Activated naive CD4-positive, alpha-beta T cell treated with anti-CD3 and anti-CD28 coated beads, Interleukin-2, amount 50 U/mL, for 72 hours (primary cell): ENCODE data around the gene GPR55. TPM values are rescaled to one million over a fixed set of nuclear protein-coding genes. Genes with fewer than 3 reads are reported as not detected.
A peak's percentile ranks its signal among the peaks of the same experiment; 100 is the strongest.
"Not testable (repeated sequence)": the region's sequence is repeated elsewhere in the genome, so short reads cannot be mapped to it uniquely, and the experiment has no call there.

ENCODE experiments used
- ATAC-seq, 2 donors: fragments of 150-1000 bp; cut with Tn5 transposase; 2 replicates each; pipeline ENCODE4 v1.10.0; 2021; ENCODE audit warnings: mild to moderate bottlenecking in 2 of 2, moderate library complexity in 2 of 2
- DNase-seq, 2 donors: peaks; one replicate each; pipeline ENCODE4 v3.0.0; 2021 to 2022; ENCODE audit warnings: low spot score in 2 of 2
- H3K27ac Mint-ChIP-seq, 2 donors: one replicate each; pipeline ENCODE4 v1.8.0; 2022; ENCODE audit warnings: mild to moderate bottlenecking in 2 of 2, mixed read lengths in 2 of 2
- H3K36me3 Mint-ChIP-seq, 2 donors: one replicate each; pipeline ENCODE4 v1.8.0; 2022; ENCODE audit warnings: mixed read lengths in 2 of 2
- H3K9me3 Mint-ChIP-seq, 2 donors: one replicate each; pipeline ENCODE4 v1.8.0; 2022; ENCODE audit warnings: mixed read lengths in 2 of 2
- total RNA-seq, 2 donors: library from RNA; stranded (reverse); gene quantifications; one replicate each; pipeline ENCODE4 v1.2.3, GENCODE V29; 2022

GPR55 gene, protein sequence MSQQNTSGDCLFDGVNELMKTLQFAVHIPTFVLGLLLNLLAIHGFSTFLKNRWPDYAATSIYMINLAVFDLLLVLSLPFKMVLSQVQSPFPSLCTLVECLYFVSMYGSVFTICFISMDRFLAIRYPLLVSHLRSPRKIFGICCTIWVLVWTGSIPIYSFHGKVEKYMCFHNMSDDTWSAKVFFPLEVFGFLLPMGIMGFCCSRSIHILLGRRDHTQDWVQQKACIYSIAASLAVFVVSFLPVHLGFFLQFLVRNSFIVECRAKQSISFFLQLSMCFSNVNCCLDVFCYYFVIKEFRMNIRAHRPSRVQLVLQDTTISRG
- 10 to 100 TPM in 1 of 2 donors, 1 to 10 TPM in 1; 2.6 to 12.1 TPM for total RNA-seq

- DNase-seq (peak; percentile 61 to 92), ATAC-seq (peak; percentile 65 to 73)
- peak within 1 kb of the TSS; percentile 95 to 99 for H3K27ac Mint-ChIP-seq
- peaks cover 0 to 10% of the 10 kb centered on the region in 2 donors for H3K36me3 Mint-ChIP-seq
- H3K9me3 Mint-ChIP-seq = no peaks in the 10 kb centered on the region
Measured at GRCh38 chr2:230924470-230925341, at the start of gene GPR55. TSS of gene GPR55 (minus strand) at chr2:230925242. CDS start at chr2:230910962, 14,280 bp downstream.

GRCh38 chr2:230974096-230974913, 49.3 kb upstream of the GPR55 start:
- H3K9me3 Mint-ChIP-seq = no peaks in the 10 kb centered on the region
- H3K27ac Mint-ChIP-seq = peak overlapping the region; percentile 84 to 90
- ATAC-seq (peak; percentile 96), DNase-seq (peak; percentile 62 to 94)
- no peaks in the 10 kb centered on the region for H3K36me3 Mint-ChIP-seq

DNA sequence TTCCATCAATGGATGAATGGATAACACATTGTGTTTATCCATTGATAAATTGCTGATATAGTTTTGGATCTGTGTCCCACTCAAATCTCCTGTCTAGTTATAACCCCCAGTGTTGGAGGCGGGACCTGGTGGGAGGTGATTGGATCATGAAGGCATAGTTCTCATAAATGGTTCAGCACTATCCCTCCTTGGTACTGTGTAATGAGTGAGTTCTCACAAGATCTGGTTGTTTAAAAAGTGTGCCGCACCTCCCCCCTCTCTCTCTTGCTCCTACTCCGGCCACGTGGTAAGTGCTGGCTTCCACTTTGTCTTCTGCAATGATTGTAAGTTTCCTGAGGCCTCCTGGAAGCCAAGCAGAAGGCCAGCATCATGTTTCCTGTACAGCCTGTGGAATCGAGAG, 47.0 kb upstream of the GPR55 start:
- peaks cover 5 to 6% of the 10 kb centered on the region in 2 donors for H3K36me3 Mint-ChIP-seq
- no peak overlapping the region for H3K27ac Mint-ChIP-seq
- ATAC-seq (no peak), DNase-seq (no peak)
- no peaks in the 10 kb centered on the region for H3K9me3 Mint-ChIP-seq

GRCh38 chr2:230969659-230970015, 44.6 kb upstream of the GPR55 start:
- peaks cover 5 to 6% of the 10 kb centered on the region in 2 donors for H3K36me3 Mint-ChIP-seq
- no peaks in the 10 kb centered on the region for H3K9me3 Mint-ChIP-seq
- no peak overlapping the region for H3K27ac Mint-ChIP-seq
- DNase-seq (no peak), ATAC-seq (no peak)

GRCh38 chr2:230968921-230969658, 44.0 kb upstream of the GPR55 start:
- DNase-seq = no peak
- no peaks in the 10 kb centered on the region for H3K9me3 Mint-ChIP-seq
- peaks cover 5 to 6% of the 10 kb centered on the region in 2 donors for H3K36me3 Mint-ChIP-seq
- peak in 1 of 2 donors; percentile 1 for ATAC-seq
- no peak overlapping the region for H3K27ac Mint-ChIP-seq

DNA sequence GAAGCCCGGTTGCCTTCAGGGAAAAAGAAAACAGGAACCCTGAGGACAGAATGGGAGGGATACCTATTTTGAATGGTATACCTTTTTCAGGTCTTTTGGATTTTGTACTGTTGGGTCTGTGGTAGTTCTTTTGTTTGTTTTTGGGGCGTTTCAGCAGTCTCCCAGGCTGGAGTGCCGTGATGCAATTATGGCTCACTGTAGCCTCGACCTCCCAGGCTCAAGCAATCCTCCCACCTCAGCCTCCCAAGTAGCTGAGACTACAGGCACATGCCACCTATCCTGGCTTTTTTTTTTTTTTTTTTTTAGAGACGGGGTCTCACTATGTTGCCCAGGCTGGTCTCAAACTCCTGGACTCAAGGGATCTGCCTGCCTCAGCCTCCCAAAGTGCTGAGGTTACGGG, 43.3 kb upstream of the GPR55 start:
- not testable (repeated sequence) for ATAC-seq, H3K9me3 Mint-ChIP-seq, H3K27ac Mint-ChIP-seq, DNase-seq, H3K36me3 Mint-ChIP-seq

GRCh38 chr2:230967113-230967512, 42.1 kb upstream of the GPR55 start:
- ATAC-seq (no peak), DNase-seq (no peak)
- peaks cover 0 to 5% of the 10 kb centered on the region in 2 donors for H3K9me3 Mint-ChIP-seq
- H3K36me3 Mint-ChIP-seq = peaks cover 9 to 20% of the 10 kb centered on the region in 2 donors
- H3K27ac Mint-ChIP-seq = no peak overlapping the region

DNA sequence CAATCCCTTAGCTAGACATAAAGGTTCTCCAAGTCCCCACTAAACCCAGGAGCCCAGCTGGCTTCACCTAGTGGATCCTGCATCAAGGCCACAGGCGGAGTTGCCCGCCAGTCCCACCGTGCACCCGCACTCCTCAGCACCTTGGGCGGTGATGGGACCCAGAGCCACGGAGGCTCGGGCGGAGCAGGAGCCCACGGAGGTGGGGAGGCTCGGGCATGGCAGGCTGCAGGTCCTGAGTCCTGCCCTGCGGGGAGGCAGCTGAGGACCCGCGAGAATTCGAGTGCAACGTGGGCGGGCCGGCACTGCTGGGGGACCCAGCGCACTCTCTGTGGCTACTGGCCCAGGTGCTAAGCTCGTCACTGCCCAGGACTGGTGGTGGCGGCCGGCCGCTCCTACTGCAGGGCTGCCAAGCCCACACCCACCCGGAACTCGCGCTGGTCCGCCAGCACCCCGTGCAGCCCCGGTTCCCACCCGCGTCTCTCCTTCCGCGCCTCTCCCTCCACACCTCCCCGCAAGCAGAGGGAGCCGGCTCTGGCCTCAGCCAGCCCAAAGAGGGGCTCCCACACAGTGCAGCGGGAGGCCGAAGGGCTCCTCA, 39.2 kb upstream of the GPR55 start:
- no peak overlapping the region for H3K27ac Mint-ChIP-seq

GRCh38 chr2:230961091-230961491, 36.0 kb upstream of the GPR55 start:
- no peak for ATAC-seq
- no peak overlapping the region for H3K27ac Mint-ChIP-seq
- H3K36me3 Mint-ChIP-seq = peaks cover 4 to 15% of the 10 kb centered on the region in 2 donors
- H3K9me3 Mint-ChIP-seq = peaks cover 0 to 5% of the 10 kb centered on the region in 2 donors
- no peak for DNase-seq

More for the DNA sequence above, 39.2 kb upstream of the GPR55 start:
- Mint-ChIP-seq H3K9me3 (peaks cover 0 to 5% of the 10 kb centered on the region in 2 donors), H3K36me3 (peaks cover 9 to 20% of the 10 kb centered on the region in 2 donors)
- no peak for ATAC-seq
- DNase-seq = no peak

GRCh38 chr2:230960026-230960425, 35.0 kb upstream of the GPR55 start:
- DNase-seq = no peak
- Mint-ChIP-seq H3K36me3 (peaks cover 4 to 15% of the 10 kb centered on the region in 2 donors), H3K9me3 (peaks cover 0 to 5% of the 10 kb centered on the region in 2 donors), H3K27ac (no peak overlapping the region)
- ATAC-seq = no peak

GRCh38 chr2:230958820-230959756, 34.0 kb upstream of the GPR55 start:
- Mint-ChIP-seq H3K9me3 (peaks cover 0 to 5% of the 10 kb centered on the region in 2 donors), H3K36me3 (peaks cover 4 to 15% of the 10 kb centered on the region in 2 donors), H3K27ac (peak overlapping the region in 1 of 2 donors; percentile 98)
- DNase-seq (no peak), ATAC-seq (no peak)

DNA sequence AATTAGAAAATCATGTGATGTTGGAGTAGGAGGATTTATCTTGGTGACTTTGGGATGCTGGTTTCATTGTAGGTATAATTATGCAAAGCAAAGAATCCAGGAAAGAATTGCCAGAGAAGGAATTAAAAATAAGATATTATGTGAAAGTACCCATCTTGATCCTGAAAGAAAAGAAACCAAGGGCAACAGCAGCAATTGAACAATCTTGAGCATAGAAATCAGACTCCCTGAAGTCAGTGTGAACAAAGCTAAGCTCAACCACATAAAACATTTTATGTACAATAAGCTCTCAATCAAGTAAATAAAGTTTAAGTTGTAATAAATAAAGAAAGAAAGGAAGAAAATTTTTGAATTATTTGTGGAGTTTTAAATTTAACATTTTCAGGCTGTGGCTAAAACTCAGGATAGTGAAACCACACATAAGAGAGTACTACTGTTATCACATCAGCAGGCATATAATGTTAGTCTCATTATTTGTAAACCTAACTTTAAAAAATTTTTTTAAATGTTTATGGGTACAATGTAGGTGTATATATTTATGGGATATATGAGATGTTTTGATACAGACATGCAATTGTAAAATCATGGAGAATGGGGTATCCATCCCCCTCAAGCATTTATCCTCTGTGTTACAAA, 32.8 kb upstream of the GPR55 start:
- Mint-ChIP-seq H3K9me3 (no peaks in the 10 kb centered on the region), H3K36me3 (peaks cover 4 to 6% of the 10 kb centered on the region in 2 donors), H3K27ac (peak overlapping the region; percentile 50 to 98)
- ATAC-seq (peak in 1 of 2 donors; percentile 70), DNase-seq (no peak)

- no peaks in the 10 kb centered on the region for H3K9me3 Mint-ChIP-seq
- peak in 1 of 2 donors; percentile 37 for DNase-seq
- peak; percentile 75 to 85 for ATAC-seq
- no peaks in the 10 kb centered on the region for H3K36me3 Mint-ChIP-seq
- peak overlapping the region; percentile 91 to 98 for H3K27ac Mint-ChIP-seq
Measured at GRCh38 chr2:230956827-230957755, 32.0 kb upstream of the GPR55 start.
